K562 (cell line): Measurements from ENCODE around the gene BEST1.

ENCODE experiments used
- ETV6 ChIP-seq, 3 experiments: fragments of 150-350 bp in 1 of 3; sonication (generic) in 1 of 3; formaldehyde crosslinking in 1 of 3; IDR thresholded peaks; 2 replicates each; pipeline versions ENCODE4 v1.6.1 to v1.8.0; 2014 to 2022; ENCODE audit warnings: borderline replicate concordance in 2 of 3, low read depth in 2 of 3, antibody characterized with exemption in 1 of 3, low read length in 1 of 3, mild to moderate bottlenecking in 1 of 3, missing genetic modification reagents in 1 of 3
- IRF2 ChIP-seq: sonication (generic); formaldehyde crosslinking; IDR thresholded peaks from 2 replicates; pipeline ENCODE4 v1.8.1; 2022; ENCODE audit warnings: mild to moderate bottlenecking, missing genetic modification reagents
- POLR2A ChIP-seq: fragments of 450-650 bp; conservative IDR thresholded peaks from 2 replicates; pipeline ENCODE4 v1.6.1; 2016
- PRMT5 ChIP-seq: sonication (generic); formaldehyde crosslinking; IDR thresholded peaks from 2 replicates; pipeline ENCODE4 v1.5.0; 2020; ENCODE audit warnings: missing genetic modification reagents
- RAD21 ChIP-seq, 2 experiments: fragments of 250-450 bp in 1 of 2; fragments of 450-650 bp in 1 of 2; sonication (Bioruptor Pico) in 1 of 2; formaldehyde crosslinking in 1 of 2; IDR thresholded peaks in 1 of 2; conservative IDR thresholded peaks in 1 of 2; 2 replicates each; pipeline versions ENCODE4 v1.4.0 to v1.8.0; 2020 to 2022; ENCODE audit warnings: mild to moderate bottlenecking in 2 of 2, moderate library complexity in 1 of 2
- RNF2 ChIP-seq: sonication (generic); IDR thresholded peaks from 2 replicates; pipeline ENCODE4 v1.6.1; 2016
- SRSF7 ChIP-seq: fragments of 200-400 bp; formaldehyde crosslinking; optimal IDR thresholded peaks from 2 replicates; pipeline ENCODE3; 2017; ENCODE audit warnings: mild to moderate bottlenecking, low read depth, low read length
- ZBTB17 ChIP-seq: fragments of 450-650 bp; formaldehyde crosslinking; IDR thresholded peaks from 2 replicates; pipeline ENCODE4 v1.4.0; 2020; ENCODE audit warnings: mild to moderate bottlenecking
- ZBTB7A ChIP-seq: IDR thresholded peaks from 2 replicates; pipeline ENCODE4 v1.6.1; 2011; ENCODE audit warnings: low read depth, mild to moderate bottlenecking, low read length, moderate library complexity, borderline replicate concordance; ENCODE audit not compliant: control insufficient read depth
- TF ChIP-seq, protein P1 (sequence below): sonication (generic); formaldehyde crosslinking; IDR thresholded peaks from 2 replicates; pipeline ENCODE4 v1.8.0; 2022; ENCODE audit warnings: mild to moderate bottlenecking, low read depth, missing genetic modification reagents
- TF ChIP-seq, protein P2 (sequence below): fragments of 250-450 bp; sonication (Bioruptor Pico); IDR thresholded peaks from 2 replicates; pipeline ENCODE4 v1.5.0; 2020; ENCODE audit warnings: mild to moderate bottlenecking, borderline replicate concordance
- TF ChIP-seq, protein P3 (sequence below): fragments of 250-450 bp; sonication (Bioruptor Pico); IDR thresholded peaks from 2 replicates; pipeline ENCODE4 v1.4.0; 2020; ENCODE audit warnings: mild to moderate bottlenecking
- TF ChIP-seq, protein P4 (sequence below), 3 experiments: IDR thresholded peaks in 2 of 3; conservative IDR thresholded peaks in 1 of 3; 2 replicates each; pipeline ENCODE4 v1.5.1; 2011 to 2012; ENCODE audit warnings: low read length in 3 of 3, mild to moderate bottlenecking in 3 of 3, control low read depth in 2 of 3, improper control_type of control experiment in 1 of 3, inconsistent platforms in 1 of 3, low read depth in 1 of 3, mixed read lengths in 1 of 3, moderate library complexity in 1 of 3; ENCODE audit not compliant: insufficient read depth in 2 of 3

DNA sequence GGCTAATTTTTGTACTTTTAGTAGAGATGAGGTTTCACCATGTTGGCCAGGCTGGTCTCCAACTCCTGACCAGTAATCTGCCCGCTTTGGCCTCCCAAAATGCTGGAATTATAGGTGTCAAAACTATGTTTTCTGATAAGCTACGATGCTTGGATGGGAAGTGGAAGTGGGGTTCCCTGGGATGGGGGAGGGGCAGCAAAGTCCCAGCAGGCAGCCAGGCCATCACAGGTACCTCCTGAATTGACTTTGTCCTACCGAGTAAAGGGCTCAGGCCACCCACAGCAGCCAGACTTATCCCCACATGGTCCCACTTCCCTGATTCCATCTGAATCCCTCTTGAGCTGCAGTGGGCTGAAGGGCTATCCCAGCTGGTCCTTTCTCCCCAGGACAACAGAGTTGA is 10.4 kb downstream of the BEST1 start:
- no peak for TF ChIP-seq ZBTB17 (CRISPR knock-in tag)
- TF ChIP-seq SRSF7 = no peak
- TF ChIP-seq, protein P1, sequence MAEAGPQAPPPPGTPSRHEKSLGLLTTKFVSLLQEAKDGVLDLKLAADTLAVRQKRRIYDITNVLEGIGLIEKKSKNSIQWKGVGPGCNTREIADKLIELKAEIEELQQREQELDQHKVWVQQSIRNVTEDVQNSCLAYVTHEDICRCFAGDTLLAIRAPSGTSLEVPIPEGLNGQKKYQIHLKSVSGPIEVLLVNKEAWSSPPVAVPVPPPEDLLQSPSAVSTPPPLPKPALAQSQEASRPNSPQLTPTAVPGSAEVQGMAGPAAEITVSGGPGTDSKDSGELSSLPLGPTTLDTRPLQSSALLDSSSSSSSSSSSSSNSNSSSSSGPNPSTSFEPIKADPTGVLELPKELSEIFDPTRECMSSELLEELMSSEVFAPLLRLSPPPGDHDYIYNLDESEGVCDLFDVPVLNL (CRISPR knock-in tag) = no peak
- no peak for TF ChIP-seq RNF2
- no peak for TF ChIP-seq RAD21 (CRISPR knock-in tag; conservative IDR thresholded peaks at IDR 0.05 in 1 of 2, IDR thresholded peaks at IDR 0.05 in 1 of 2)
- TF ChIP-seq POLR2A = no peak
- TF ChIP-seq, protein P2, sequence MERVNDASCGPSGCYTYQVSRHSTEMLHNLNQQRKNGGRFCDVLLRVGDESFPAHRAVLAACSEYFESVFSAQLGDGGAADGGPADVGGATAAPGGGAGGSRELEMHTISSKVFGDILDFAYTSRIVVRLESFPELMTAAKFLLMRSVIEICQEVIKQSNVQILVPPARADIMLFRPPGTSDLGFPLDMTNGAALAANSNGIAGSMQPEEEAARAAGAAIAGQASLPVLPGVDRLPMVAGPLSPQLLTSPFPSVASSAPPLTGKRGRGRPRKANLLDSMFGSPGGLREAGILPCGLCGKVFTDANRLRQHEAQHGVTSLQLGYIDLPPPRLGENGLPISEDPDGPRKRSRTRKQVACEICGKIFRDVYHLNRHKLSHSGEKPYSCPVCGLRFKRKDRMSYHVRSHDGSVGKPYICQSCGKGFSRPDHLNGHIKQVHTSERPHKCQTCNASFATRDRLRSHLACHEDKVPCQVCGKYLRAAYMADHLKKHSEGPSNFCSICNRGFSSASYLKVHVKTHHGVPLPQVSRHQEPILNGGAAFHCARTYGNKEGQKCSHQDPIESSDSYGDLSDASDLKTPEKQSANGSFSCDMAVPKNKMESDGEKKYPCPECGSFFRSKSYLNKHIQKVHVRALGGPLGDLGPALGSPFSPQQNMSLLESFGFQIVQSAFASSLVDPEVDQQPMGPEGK (CRISPR knock-in tag) = no peak
- no peak for TF ChIP-seq ZBTB7A
- TF ChIP-seq, protein P3, sequence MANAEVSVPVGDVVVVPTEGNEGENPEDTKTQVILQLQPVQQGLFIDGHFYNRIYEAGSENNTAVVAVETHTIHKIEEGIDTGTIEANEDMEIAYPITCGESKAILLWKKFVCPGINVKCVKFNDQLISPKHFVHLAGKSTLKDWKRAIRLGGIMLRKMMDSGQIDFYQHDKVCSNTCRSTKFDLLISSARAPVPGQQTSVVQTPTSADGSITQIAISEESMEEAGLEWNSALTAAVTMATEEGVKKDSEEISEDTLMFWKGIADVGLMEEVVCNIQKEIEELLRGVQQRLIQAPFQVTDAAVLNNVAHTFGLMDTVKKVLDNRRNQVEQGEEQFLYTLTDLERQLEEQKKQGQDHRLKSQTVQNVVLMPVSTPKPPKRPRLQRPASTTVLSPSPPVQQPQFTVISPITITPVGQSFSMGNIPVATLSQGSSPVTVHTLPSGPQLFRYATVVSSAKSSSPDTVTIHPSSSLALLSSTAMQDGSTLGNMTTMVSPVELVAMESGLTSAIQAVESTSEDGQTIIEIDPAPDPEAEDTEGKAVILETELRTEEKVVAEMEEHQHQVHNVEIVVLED (CRISPR knock-in tag) = no peak
- TF ChIP-seq IRF2 (CRISPR knock-in tag) = no peak
- TF ChIP-seq, protein P4, sequence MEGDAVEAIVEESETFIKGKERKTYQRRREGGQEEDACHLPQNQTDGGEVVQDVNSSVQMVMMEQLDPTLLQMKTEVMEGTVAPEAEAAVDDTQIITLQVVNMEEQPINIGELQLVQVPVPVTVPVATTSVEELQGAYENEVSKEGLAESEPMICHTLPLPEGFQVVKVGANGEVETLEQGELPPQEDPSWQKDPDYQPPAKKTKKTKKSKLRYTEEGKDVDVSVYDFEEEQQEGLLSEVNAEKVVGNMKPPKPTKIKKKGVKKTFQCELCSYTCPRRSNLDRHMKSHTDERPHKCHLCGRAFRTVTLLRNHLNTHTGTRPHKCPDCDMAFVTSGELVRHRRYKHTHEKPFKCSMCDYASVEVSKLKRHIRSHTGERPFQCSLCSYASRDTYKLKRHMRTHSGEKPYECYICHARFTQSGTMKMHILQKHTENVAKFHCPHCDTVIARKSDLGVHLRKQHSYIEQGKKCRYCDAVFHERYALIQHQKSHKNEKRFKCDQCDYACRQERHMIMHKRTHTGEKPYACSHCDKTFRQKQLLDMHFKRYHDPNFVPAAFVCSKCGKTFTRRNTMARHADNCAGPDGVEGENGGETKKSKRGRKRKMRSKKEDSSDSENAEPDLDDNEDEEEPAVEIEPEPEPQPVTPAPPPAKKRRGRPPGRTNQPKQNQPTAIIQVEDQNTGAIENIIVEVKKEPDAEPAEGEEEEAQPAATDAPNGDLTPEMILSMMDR (IDR thresholded peaks at IDR 0.05 in 2 of 3, conservative IDR thresholded peaks at IDR 0.05 in 1 of 3; ENCODE audit: insufficient read depth in 2 of 3, low read depth in 1 of 3, low read length in 3 of 3) = no peak
- no peak for TF ChIP-seq PRMT5 (CRISPR knock-in tag)
- no peak for TF ChIP-seq ETV6 (IDR thresholded peaks at IDR 0.05; ENCODE audit: borderline replicate concordance in 1 of 2, low read depth in 2 of 2, low read length in 1 of 2)
- no peak for TF ChIP-seq ETV6 (CRISPR knock-in tag; IDR thresholded peaks at IDR 0.05; ENCODE audit: borderline replicate concordance)
